GM19025 (cell line): ENCODE results near the gene SLC5A10.
"Not testable (repeated sequence)": the region's sequence is repeated elsewhere in the genome, so short reads cannot be mapped to it uniquely, and the experiment has no call there.

Experiments used
- ATAC-seq: cut with Tn5 transposase; IDR thresholded peaks from one replicate; pipeline ENCODE4 v1.9.1; 2021; ENCODE audit warnings: mild to moderate bottlenecking, low read depth, moderate library complexity; ENCODE audit not compliant: unreplicated experiment

SLC5A10 gene

GRCh38 chr17:19016297-19016696 lies 64.3 kb downstream of the SLC5A10 start:
- ATAC-seq: no peak

GRCh38 chr17:19016881-19017280 lies 64.9 kb downstream of the SLC5A10 start:
- no peak for ATAC-seq

- no peak for ATAC-seq
Observed at GRCh38 chr17:19017401-19017800, 65.4 kb downstream of the SLC5A10 start.

DNA sequence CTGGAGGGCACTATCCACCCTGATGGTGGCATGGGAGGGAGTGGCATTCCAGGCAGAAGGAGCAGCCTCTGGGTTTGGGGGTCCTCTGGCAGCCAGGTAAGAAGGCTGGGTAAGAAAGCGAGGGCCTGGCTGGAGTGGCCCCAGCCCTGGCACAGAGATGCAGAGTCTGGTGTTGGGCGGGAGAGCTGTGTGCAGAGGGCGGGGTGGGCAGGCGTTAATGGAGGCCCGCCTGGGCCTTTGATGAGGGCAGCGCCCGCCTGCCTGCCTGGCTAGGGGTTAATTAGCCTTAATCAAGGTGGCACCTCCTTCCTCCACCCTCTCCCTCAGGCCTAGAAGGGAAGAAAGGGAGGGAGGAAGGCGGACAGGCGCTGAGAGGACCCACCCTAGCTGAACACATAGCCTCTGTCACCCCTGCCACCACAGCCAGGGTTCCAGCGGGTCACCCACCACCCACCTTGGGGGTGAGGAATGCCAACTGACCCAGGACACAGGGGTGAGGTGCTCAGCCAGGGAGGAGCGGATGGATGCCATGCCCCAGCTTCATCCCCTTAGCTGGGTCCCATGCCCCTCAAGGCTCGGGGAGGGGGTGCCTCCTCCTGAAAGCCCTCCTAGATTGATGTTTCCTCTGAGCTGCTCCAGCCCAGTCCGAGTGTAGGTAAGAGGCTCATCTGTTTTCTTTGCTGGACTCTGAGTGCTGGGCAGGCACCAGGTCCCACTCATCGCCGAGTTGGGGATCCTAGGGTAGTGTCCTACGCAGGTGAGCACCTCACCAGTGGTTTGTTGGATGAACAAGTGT lies 66.0 kb downstream of the SLC5A10 start:
- no peak for ATAC-seq

DNA sequence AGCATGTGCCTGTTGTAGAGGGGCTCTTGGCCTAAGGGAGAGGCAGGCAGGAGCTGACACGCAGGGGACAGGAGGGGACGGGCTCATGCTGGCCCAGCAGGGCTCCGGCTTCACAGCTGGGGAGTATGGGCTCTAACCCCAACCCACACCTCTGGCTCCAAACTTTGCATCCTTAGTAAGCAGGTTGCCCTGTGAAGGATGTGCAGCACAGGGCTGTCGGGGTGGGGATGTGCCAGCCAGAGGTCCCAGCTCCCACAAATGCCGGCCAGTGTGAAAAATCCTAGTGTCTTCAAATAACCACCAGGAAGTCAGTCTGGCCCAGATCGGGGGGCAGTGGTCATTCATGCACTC lies 66.6 kb downstream of the SLC5A10 start:
- no peak for ATAC-seq

DNA sequence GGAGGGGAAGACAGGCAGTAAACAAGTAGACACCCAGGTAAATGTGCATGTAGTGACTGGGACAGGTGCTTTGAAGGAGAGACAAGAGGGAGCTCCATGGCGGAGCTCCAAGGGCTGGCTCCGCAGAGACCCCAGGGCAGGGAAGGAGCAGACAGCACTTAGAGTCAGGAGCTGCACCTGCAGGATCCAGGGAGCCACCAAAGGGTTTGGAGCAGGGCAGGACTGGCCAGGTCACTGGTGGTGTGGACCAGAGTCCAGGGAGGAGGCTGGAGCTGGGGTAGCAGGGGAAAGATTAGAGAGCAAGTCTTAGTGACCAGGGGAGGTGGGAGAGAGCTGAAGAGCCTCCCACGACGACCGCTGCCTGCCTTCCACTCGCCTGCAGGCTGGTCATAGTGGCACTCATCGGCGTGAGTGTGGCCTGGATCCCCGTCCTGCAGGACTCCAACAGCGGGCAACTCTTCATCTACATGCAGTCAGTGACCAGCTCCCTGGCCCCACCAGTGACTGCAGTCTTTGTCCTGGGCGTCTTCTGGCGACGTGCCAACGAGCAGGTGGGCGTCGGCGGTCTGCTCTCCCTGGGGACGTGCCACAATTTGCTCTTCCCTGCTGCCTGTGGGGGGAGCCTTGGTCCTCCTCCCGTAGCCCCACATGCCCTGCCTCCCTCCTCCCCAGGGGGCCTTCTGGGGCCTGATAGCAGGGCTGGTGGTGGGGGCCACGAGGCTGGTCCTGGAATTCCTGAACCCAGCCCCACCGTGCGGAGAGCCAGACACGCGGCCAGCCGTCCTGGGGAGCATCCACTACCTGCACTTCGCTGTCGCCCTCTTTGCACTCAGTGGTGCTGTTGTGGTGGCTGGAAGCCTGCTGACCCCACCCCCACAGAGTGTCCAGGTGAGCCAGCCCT lies 67.3 kb downstream of the SLC5A10 start:
- ATAC-seq: no peak

GRCh38 chr17:19020016-19020415 lies 68.1 kb downstream of the SLC5A10 start:
- ATAC-seq: no peak

GRCh38 chr17:19021011-19021621 lies 69.2 kb downstream of the SLC5A10 start:
- not testable (repeated sequence) for ATAC-seq

DNA sequence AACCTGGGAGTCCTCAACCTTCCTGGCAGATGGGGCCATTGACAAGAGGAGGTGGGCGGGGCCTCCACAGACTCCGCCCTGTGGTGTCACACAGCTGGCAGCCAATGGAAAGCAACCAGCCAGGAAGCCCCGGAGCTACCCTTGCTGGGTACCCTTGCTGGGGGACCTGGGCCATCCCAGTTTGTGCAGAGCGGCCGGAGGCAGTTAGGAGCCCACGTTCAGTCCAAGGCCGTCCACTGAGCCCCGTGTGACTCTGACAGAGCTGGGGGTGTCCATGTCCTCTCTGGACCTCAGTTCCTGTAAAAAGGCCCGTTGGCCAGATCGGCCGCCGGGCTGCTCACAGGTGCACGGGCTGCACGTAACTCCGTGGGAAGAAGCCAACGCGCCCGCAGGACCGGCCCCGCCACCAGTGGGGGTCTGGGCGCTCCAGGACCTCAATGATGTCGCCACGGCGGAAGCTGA lies 69.7 kb downstream of the SLC5A10 start:
- no peak for ATAC-seq

DNA sequence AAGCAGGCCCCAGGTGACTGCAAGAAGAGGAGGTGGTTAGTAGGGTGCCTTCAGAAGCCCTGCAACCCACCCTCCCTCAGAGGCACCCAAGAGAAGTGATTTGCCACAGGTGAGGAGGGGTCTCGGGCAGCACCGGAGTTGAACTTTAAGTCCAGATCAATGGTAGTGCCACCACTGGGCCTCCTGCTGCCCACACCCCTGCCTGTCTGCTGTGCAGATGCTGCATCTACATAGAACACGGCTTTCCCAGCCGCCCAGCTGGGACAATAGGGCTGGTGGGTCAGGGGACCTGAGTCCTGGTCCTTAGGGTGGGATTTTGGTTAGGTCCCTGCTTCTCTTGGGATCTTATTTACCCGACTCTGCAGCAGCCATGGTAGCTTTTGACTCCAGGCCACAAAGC lies 70.2 kb downstream of the SLC5A10 start:
- ATAC-seq: no peak

DNA sequence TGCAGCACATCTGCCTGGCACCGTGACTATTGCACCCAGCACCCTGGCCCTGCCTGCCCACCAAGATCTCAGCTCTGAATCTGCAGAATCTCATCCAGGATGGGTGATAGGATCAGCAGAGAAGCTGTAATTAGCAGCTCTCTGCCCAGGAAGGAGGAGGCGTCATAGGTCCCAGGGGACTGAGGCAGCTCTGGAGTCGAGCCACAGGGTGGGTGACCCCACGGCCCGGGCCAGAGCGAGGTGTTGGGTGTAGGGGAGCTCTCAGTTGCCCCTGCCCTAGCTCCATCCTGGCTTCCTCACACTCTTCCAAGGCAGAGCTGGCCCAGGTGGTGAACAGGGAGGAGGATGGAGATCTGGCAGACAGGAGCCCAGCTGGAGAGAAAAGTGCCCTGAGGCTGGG lies 70.8 kb downstream of the SLC5A10 start:
- no peak for ATAC-seq

DNA sequence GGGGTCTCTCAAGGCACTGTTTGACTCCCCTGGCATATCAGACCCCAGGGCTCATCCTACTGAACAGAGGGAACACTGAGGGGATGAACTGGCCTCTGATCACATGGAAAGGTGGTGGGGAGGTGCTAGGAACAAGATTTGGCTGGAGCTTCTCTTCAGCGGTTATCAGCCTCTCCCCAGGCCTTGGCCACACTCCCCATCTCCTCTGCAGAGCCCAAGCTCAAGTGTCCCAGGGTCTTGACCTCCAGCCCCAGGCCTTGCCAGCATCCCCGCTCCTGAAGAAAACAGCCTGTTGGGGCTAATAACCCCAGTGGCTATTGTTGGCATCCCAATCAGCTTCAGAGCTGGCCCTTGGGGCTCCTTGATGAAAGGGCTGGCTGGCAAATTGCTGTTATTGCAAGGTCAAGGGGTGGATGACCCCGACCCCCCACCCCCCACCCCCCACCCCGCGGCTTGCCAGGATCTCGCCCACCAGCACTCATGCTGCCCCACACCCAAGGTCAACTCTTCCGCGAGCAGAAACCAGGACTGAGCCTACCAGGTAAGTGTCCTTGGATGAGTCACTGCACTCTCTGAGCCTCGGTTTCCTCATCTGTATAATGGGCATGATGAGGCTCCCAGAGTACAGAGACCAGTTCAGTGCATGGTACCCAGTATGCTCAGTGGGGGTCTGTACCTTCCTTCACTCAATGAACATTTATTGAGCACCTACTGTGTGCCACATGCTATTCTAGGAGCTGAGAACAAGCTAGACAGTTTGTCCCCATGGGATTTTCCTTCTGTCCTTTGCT lies 71.4 kb downstream of the SLC5A10 start:
- ATAC-seq: no peak

GRCh38 chr17:19024101-19025078 lies 72.4 kb downstream of the SLC5A10 start:
- no peak for ATAC-seq

DNA sequence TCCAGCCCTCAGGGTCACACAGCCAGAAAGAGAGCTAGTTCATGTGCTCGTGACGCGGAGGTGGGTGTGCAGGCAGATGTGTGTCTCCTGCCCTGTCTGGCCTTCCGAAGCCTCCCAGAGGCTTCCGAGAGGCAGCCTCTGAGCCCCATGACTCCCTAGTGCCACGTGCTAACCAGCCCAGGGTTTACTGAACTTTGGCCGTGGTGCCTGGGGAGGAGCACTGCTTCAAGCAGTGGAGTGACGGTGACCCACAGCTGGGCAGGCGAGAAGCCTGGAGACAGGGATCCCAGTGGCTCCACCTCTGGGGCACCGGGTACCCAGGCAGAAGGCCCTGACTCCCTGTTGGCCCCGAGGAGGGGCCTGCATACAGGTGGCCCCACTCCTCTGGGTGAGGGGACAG lies 76.7 kb downstream of the SLC5A10 start:
- not testable (repeated sequence) for ATAC-seq

DNA sequence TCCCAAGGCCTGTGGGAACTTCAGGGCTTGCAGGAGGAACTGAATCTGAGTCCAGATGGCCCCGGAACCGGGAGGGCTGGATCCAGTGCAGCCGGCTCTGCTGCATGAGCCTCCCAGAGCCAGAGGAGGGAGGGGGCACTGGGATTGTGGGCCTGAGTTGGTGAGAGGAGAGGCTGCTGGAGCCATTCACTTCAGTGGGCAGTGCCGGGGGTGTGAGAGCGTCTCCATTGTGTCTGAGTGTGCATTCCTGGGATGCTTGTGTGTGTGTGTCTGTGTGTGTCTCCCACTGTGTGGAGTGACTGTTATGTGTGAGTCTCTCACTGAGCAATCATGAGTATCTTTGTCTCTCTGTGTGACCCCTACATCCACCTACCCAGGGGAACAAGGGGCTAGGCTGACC lies 77.8 kb downstream of the SLC5A10 start:
- not testable (repeated sequence) for ATAC-seq

- ATAC-seq: not testable (repeated sequence)
Observed at GRCh38 chr17:19030771-19031449, 78.9 kb downstream of the SLC5A10 start.

- not testable (repeated sequence) for ATAC-seq
Observed at GRCh38 chr17:19031729-19032128, 79.8 kb downstream of the SLC5A10 start.

- ATAC-seq: not testable (repeated sequence)
Observed at GRCh38 chr17:19032377-19032988, 80.5 kb downstream of the SLC5A10 start.
